Measurements from ENCODE around the gene MPDZ. TPM values are rescaled to one million over a fixed set of nuclear protein-coding genes. Genes with fewer than 3 reads are reported as not detected.

Gene MPDZ
- total RNA-seq, 1 experiment from 2014 or later, result 0.12 TPM

DNA sequence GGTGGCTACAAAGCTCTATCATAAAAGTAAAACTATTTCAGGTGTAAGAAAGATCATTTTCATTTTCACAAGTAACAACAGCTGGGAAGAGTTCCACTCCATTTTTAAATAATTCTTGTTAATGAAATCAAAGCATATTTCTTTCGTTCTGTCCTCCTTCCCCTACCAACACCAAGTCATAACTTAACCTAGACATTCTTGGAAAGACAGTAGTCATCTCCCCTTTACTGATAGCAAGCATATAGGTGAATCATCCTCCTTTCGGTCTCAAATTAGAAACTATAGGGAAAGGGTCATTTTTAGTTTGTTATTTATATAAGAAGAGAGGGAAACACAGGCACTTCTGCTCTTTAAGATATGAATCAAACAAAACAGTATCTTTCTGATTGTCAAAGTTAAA, 38.2 kb downstream of the MPDZ start:
- POLR2A ChIA-PET, result no interaction called here
- Histone ChIP-seq H3K4me3 (replicated peaks in 1 of 2; ENCODE audit: low read depth in 1 of 2, low read length in 2 of 2) (no peak overlapping the region), H3K27me3 (ENCODE audit: insufficient read depth, low read length) (0 out of 2 replicates have a peak, but pooled peaks cover 4% of the 10 kb centered on the region), H3K36me3 (ENCODE audit: control insufficient read depth in 1 of 2, insufficient read depth in 2 of 2, low read length in 2 of 2) (no peaks in the 10 kb centered on the region), H3K79me2 (ENCODE audit: insufficient read depth, low read length) (no peaks in the 10 kb centered on the region), H3K4me2 (ENCODE audit: low read length) (no peak overlapping the region), H2AFZ (ENCODE audit: low read depth, low read length, poor library complexity, severe bottlenecking) (no peak overlapping the region), H3K9me2 (ENCODE audit: insufficient read depth) (no peaks in the 10 kb centered on the region), H3K9me3 (ENCODE audit: control insufficient read depth in 1 of 2, insufficient read depth in 1 of 2, low read depth in 1 of 2, low read length in 2 of 2) (no peaks in the 10 kb centered on the region), H3K9ac (ENCODE audit: low read length) (no peak overlapping the region), H3K27ac (ENCODE audit: low read depth, low read length) (no peak overlapping the region), H4K20me1 (ENCODE audit: insufficient read depth) (no peaks in the 10 kb centered on the region), H3K4me1 (ENCODE audit: control insufficient read depth in 1 of 2, insufficient read depth in 2 of 2, low read length in 2 of 2) (no peaks in the 10 kb centered on the region)
- TF ChIP-seq, protein P1, sequence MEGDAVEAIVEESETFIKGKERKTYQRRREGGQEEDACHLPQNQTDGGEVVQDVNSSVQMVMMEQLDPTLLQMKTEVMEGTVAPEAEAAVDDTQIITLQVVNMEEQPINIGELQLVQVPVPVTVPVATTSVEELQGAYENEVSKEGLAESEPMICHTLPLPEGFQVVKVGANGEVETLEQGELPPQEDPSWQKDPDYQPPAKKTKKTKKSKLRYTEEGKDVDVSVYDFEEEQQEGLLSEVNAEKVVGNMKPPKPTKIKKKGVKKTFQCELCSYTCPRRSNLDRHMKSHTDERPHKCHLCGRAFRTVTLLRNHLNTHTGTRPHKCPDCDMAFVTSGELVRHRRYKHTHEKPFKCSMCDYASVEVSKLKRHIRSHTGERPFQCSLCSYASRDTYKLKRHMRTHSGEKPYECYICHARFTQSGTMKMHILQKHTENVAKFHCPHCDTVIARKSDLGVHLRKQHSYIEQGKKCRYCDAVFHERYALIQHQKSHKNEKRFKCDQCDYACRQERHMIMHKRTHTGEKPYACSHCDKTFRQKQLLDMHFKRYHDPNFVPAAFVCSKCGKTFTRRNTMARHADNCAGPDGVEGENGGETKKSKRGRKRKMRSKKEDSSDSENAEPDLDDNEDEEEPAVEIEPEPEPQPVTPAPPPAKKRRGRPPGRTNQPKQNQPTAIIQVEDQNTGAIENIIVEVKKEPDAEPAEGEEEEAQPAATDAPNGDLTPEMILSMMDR (IDR thresholded peaks at IDR 0.05 in 2 of 3, conservative IDR thresholded peaks at IDR 0.05 in 1 of 3; ENCODE audit: borderline replicate concordance in 1 of 3, insufficient read depth in 1 of 3, low read depth in 2 of 3, low read length in 2 of 3), result no peak
- no peak for TF ChIP-seq POLR2AphosphoS5 (IDR thresholded peaks at IDR 0.05; ENCODE audit: low read depth, low read length)
- TF ChIP-seq, protein P2, sequence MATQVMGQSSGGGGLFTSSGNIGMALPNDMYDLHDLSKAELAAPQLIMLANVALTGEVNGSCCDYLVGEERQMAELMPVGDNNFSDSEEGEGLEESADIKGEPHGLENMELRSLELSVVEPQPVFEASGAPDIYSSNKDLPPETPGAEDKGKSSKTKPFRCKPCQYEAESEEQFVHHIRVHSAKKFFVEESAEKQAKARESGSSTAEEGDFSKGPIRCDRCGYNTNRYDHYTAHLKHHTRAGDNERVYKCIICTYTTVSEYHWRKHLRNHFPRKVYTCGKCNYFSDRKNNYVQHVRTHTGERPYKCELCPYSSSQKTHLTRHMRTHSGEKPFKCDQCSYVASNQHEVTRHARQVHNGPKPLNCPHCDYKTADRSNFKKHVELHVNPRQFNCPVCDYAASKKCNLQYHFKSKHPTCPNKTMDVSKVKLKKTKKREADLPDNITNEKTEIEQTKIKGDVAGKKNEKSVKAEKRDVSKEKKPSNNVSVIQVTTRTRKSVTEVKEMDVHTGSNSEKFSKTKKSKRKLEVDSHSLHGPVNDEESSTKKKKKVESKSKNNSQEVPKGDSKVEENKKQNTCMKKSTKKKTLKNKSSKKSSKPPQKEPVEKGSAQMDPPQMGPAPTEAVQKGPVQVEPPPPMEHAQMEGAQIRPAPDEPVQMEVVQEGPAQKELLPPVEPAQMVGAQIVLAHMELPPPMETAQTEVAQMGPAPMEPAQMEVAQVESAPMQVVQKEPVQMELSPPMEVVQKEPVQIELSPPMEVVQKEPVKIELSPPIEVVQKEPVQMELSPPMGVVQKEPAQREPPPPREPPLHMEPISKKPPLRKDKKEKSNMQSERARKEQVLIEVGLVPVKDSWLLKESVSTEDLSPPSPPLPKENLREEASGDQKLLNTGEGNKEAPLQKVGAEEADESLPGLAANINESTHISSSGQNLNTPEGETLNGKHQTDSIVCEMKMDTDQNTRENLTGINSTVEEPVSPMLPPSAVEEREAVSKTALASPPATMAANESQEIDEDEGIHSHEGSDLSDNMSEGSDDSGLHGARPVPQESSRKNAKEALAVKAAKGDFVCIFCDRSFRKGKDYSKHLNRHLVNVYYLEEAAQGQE (IDR thresholded peaks at IDR 0.05; ENCODE audit: low read depth), result no peak
- TF ChIP-seq EGR1 (IDR thresholded peaks at IDR 0.05; ENCODE audit: low read depth), result no peak
- TF ChIP-seq, protein P3, sequence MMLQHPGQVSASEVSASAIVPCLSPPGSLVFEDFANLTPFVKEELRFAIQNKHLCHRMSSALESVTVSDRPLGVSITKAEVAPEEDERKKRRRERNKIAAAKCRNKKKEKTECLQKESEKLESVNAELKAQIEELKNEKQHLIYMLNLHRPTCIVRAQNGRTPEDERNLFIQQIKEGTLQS (IDR thresholded peaks at IDR 0.05), result no peak
- no peak for TF ChIP-seq TCF7L2 (IDR thresholded peaks at IDR 0.05; ENCODE audit: borderline replicate concordance, extremely low read depth, insufficient read depth, insufficient read length)
- CTCF ChIA-PET, result no interaction called here
- intact Hi-C loops (cut with micrococcal nuclease), result no loop called here
- RAD21 ChIA-PET (ENCODE audit: low non-redundant PET in 1 of 2, low total read pairs in 2 of 2, uncharacterized antibody in 2 of 2, unreplicated experiment in 2 of 2), result no interaction called here
- DNase-seq (ENCODE audit: low read depth, low spot score) (no peak), ATAC-seq (no peak)
- BruUV-seq (replicated peaks), result no TSS peak

Measured in HCT116 (cell line).